PC-9 (cell line): ENCODE results near the gene PHF21A. TPM values are rescaled to one million over a fixed set of nuclear protein-coding genes. Genes with fewer than 3 reads are reported as not detected.

ENCODE experiments used
- BruUV-seq: library from RNA; stranded (reverse); fragments of 400-500 nt; replicated peaks from 2 replicates; lab custom pipeline; 2021; lab: Mats Ljungman, UMichigan
- CTCF ChIA-PET: fragments of 300-600 bp; sonication (Branson Sonifier 250); formaldehyde crosslinking; loops from one replicate; lab custom pipeline; 2022; ENCODE audit warnings: antibody characterized with exemption; lab: Charles Lee
- POLR2A ChIA-PET: fragments of 300-600 bp; sonication (Branson Sonifier 250); formaldehyde crosslinking; loops from one replicate; lab custom pipeline; 2022; ENCODE audit warnings: antibody characterized with exemption; ENCODE audit not compliant: unreplicated experiment; lab: Charles Lee
- DNase-seq, 2 experiments: peaks; one replicate each; pipeline versions ENCODE4 v3.0.0 to v3.0.0-alpha.2; 2015 to 2022; ENCODE audit warnings: mixed read lengths in 1 of 2
- H2AFZ ChIP-seq: fragments of 200-600 bp; sonication (generic); 2 replicates; pipeline ENCODE4 v1.8.1; 2017; ENCODE audit warnings: antibody characterized with exemption
- H3F3A ChIP-seq: fragments of 200-600 bp; sonication (generic); 2 replicates; pipeline ENCODE4 v1.8.1; 2017; ENCODE audit warnings: antibody characterized with exemption, mild to moderate bottlenecking, low read depth; ENCODE audit not compliant: insufficient read depth
- H3K27ac ChIP-seq: fragments of 200-600 bp; sonication (generic); 2 replicates; pipeline ENCODE4 v1.6.1; 2016; ENCODE audit warnings: mixed run types
- H3K27me3 ChIP-seq: fragments of 200-600 bp; sonication (generic); 2 replicates; pipeline ENCODE4 v1.6.1; 2016; ENCODE audit warnings: low read depth, mixed run types; ENCODE audit not compliant: insufficient read depth
- H3K36me3 ChIP-seq: fragments of 200-600 bp; sonication (generic); 2 replicates; pipeline ENCODE4 v1.6.1; 2016; ENCODE audit warnings: low read depth, mixed run types
- H3K4me1 ChIP-seq: fragments of 200-600 bp; sonication (generic); replicated peaks from 2 replicates; pipeline ENCODE4 v1.6.1; 2016; ENCODE audit warnings: mixed run types; ENCODE audit not compliant: insufficient read depth
- H3K4me2 ChIP-seq: fragments of 200-600 bp; sonication (generic); 2 replicates; pipeline ENCODE4 v1.6.1; 2017; ENCODE audit warnings: mixed run types
- H3K4me3 ChIP-seq: fragments of 200-600 bp; sonication (generic); 2 replicates; pipeline ENCODE4 v1.6.1; 2016; ENCODE audit warnings: mixed run types
- H3K79me2 ChIP-seq: fragments of 200-600 bp; sonication (generic); 2 replicates; pipeline ENCODE4 v1.6.1; 2017; ENCODE audit warnings: low read depth, mixed run types
- H3K9me2 ChIP-seq: fragments of 200-600 bp; sonication (generic); 2 replicates; pipeline ENCODE4 v1.8.1; 2017; ENCODE audit warnings: mild to moderate bottlenecking; ENCODE audit not compliant: insufficient read depth
- H3K9me3 ChIP-seq: fragments of 200-600 bp; sonication (generic); 2 replicates; pipeline ENCODE4 v1.8.1; 2016; ENCODE audit warnings: low read depth; ENCODE audit not compliant: insufficient read depth
- H4K20me1 ChIP-seq: fragments of 200-600 bp; sonication (generic); 2 replicates; pipeline ENCODE4 v1.8.1; 2017; ENCODE audit not compliant: insufficient read depth
- EZH2 ChIP-seq: fragments of 200-600 bp; sonication (generic); IDR thresholded peaks from 2 replicates; pipeline ENCODE4 v1.8.0; 2017; ENCODE audit warnings: antibody characterized with exemption, low read depth
- intact Hi-C: fragments of 100-400 bp; cut with micrococcal nuclease; formaldehyde crosslinking; loops from one replicate; pipeline ENCODE4 v1.10.0; 2022; ENCODE audit not compliant: unreplicated experiment
- total RNA-seq: library from RNA; stranded (reverse); gene quantifications from 2 replicates; pipeline ENCODE4 v1.2.3, GENCODE V29; 2021
- TF ChIP-seq, protein P1 (sequence below): fragments of 200-600 bp; sonication (generic); conservative IDR thresholded peaks from 2 replicates; pipeline ENCODE4 v1.6.1; 2017; ENCODE audit warnings: mixed run types, antibody characterized with exemption, mild to moderate bottlenecking, moderate library complexity

PHF21A gene
- total RNA-seq, 1 experiment from 2014 or later, result 54.3 TPM

- H3K9me2 ChIP-seq, result no peaks in the 10 kb centered on the region
- no peaks in the 10 kb centered on the region for H3K36me3 ChIP-seq
- no peak for DNase-seq
- H3K4me1 ChIP-seq, result 0 out of 2 replicates have a peak, but pooled peaks cover 4% of the 10 kb centered on the region
- H4K20me1 ChIP-seq, result 0 out of 2 replicates have a peak, but pooled peaks cover 4% of the 10 kb centered on the region
- BruUV-seq, result no TSS peak
- peaks cover 11% of the 10 kb centered on the region; the same call in 1 of the 2 replicates for H3F3A ChIP-seq
- ChIA-PET POLR2A (no interaction called here), CTCF (no interaction called here)
- intact Hi-C loops, result no loop called here
- H3K27me3 ChIP-seq, result no peaks in the 10 kb centered on the region
- TF ChIP-seq EZH2, result no peak
- H3K9me3 ChIP-seq, result no peaks in the 10 kb centered on the region
- no peak overlapping the region for H3K27ac ChIP-seq
- no peak overlapping the region for H2AFZ ChIP-seq
- no peaks in the 10 kb centered on the region for H3K79me2 ChIP-seq
- no peak overlapping the region for H3K4me2 ChIP-seq
- no peak overlapping the region for H3K4me3 ChIP-seq
Observed at GRCh38 chr11:45926001-45926401, 195.3 kb downstream of the PHF21A start.

DNA sequence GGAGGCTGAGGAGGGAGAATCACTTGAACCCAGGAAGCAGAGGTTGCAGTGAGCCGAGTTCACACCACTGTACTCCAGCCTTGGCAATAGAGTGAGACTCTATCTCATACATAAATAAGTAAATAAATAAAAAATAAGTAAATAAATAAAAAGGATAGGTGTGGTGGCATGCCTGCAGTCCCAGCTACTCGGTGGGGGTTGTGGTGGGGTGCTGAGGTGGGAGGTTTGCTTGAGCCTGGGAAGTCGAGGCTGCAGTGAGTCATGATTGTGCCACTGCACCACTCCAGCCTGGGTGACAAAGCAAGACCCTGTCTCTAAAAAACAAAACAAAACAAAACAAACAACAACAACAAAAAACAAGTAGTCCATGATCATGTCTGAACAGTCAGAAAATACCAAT lies 195.7 kb downstream of the PHF21A start:
- H3K36me3 ChIP-seq, result no peaks in the 10 kb centered on the region
- H3K4me1 ChIP-seq, result 0 out of 2 replicates have a peak, but pooled peaks cover 4% of the 10 kb centered on the region
- no peak overlapping the region for H3K4me3 ChIP-seq
- H3K79me2 ChIP-seq, result no peaks in the 10 kb centered on the region
- no peaks in the 10 kb centered on the region for H3K9me3 ChIP-seq
- H3K27me3 ChIP-seq, result no peaks in the 10 kb centered on the region
- intact Hi-C loops, result no loop called here
- ChIA-PET CTCF (no interaction called here), POLR2A (no interaction called here)
- no peaks in the 10 kb centered on the region for H3K9me2 ChIP-seq
- peaks cover 11% of the 10 kb centered on the region; the same call in 1 of the 2 replicates for H3F3A ChIP-seq
- no TSS peak for BruUV-seq
- H3K27ac ChIP-seq, result no peak overlapping the region
- 0 out of 2 replicates have a peak, but pooled peaks cover 4% of the 10 kb centered on the region for H4K20me1 ChIP-seq
- no peak overlapping the region for H2AFZ ChIP-seq
- no peak overlapping the region for H3K4me2 ChIP-seq
- TF ChIP-seq, protein P1, sequence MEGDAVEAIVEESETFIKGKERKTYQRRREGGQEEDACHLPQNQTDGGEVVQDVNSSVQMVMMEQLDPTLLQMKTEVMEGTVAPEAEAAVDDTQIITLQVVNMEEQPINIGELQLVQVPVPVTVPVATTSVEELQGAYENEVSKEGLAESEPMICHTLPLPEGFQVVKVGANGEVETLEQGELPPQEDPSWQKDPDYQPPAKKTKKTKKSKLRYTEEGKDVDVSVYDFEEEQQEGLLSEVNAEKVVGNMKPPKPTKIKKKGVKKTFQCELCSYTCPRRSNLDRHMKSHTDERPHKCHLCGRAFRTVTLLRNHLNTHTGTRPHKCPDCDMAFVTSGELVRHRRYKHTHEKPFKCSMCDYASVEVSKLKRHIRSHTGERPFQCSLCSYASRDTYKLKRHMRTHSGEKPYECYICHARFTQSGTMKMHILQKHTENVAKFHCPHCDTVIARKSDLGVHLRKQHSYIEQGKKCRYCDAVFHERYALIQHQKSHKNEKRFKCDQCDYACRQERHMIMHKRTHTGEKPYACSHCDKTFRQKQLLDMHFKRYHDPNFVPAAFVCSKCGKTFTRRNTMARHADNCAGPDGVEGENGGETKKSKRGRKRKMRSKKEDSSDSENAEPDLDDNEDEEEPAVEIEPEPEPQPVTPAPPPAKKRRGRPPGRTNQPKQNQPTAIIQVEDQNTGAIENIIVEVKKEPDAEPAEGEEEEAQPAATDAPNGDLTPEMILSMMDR, result no peak
- TF ChIP-seq EZH2, result no peak
- no peak for DNase-seq

DNA sequence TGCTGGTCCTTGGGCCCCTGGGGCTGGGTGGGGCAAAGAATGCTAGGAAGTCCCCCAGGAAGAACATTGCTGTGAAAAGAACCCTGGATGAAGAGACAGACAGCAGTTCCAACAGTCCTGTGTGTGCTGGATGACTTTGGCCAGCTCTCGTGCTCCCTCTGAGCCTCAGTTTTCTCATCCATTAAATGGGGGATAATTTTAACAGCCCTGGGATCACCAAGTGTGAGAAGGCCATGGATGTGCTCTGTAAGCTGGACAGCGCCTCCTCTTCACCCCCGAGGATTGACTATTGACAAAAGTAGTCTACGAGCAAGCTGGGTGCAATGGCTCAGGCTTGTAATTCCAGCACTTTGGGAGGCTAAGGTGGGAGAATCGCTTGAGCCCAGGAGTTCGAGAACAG lies 196.3 kb downstream of the PHF21A start:
- Histone ChIP-seq H3K36me3 (no peaks in the 10 kb centered on the region), H3K27ac (no peak overlapping the region), H2AFZ (no peak overlapping the region), H3K4me1 (0 out of 2 replicates have a peak, but pooled peaks cover 1% of the 10 kb centered on the region), H3K4me2 (no peak overlapping the region), H3K9me3 (no peaks in the 10 kb centered on the region), H4K20me1 (0 out of 2 replicates have a peak, but pooled peaks cover 4% of the 10 kb centered on the region), H3K27me3 (no peaks in the 10 kb centered on the region), H3K9me2 (no peaks in the 10 kb centered on the region), H3K79me2 (no peaks in the 10 kb centered on the region), H3K4me3 (no peak overlapping the region), H3F3A (peaks cover 12% of the 10 kb centered on the region; the same call in 1 of the 2 replicates)
- ChIA-PET CTCF (interaction anchor here (0.5 kb wide), 1 partner anchor 80 kb away, joined by 4 read pairs; no protein-coding TSS in a partner anchor), POLR2A (no interaction called here)
- intact Hi-C loops, result no loop called here
- BruUV-seq, result no TSS peak
- DNase-seq, result no peak
- no peak for TF ChIP-seq EZH2
- TF ChIP-seq, protein P1, result no peak
